ENCODE results near the gene CNOT4.

GRCh38 chr7:135523146-135523545, 13.2 kb upstream of the CNOT4 start:
- no peak for TF ChIP-seq CTCF (IDR thresholded peaks at IDR 0.05)
- no peak for TF ChIP-seq POLR2A (IDR thresholded peaks at IDR 0.05)
- TF ChIP-seq POLR2AphosphoS5 (IDR thresholded peaks at IDR 0.05): no peak
- TF ChIP-seq EP300 (IDR thresholded peaks at IDR 0.05): no peak

Data from stomach (tissue), 4 donors.